Colonic mucosa (tissue), 4 donors: Measurements from ENCODE around the gene REV3L. TPM values are rescaled to one million over a fixed set of nuclear protein-coding genes. Genes with fewer than 3 reads are reported as not detected.

Experiments
- DNase-seq: peaks from one replicate; pipeline ENCODE4 v3.0.0-alpha.2; 2020
- H3K27ac ChIP-seq: fragments of 200-600 bp; one replicate; pipeline ENCODE4 v1.8.0; 2021
- H3K27me3 ChIP-seq: fragments of 200-600 bp; one replicate; pipeline ENCODE4 v1.8.0; 2021
- H3K36me3 ChIP-seq: fragments of 200-600 bp; one replicate; pipeline ENCODE4 v1.8.0; 2021
- H3K4me1 ChIP-seq: fragments of 200-600 bp; one replicate; pipeline ENCODE4 v1.8.0; 2021; ENCODE audit warnings: mild to moderate bottlenecking
- H3K4me3 ChIP-seq: fragments of 200-600 bp; one replicate; pipeline ENCODE4 v1.8.0; 2021
- H3K9ac ChIP-seq, 2 donors: one replicate each; pipeline ENCODE4 v1.7.0; 2013; ENCODE audit warnings: control low read depth in 2 of 2, low read depth in 2 of 2, low read length in 2 of 2
- H3K9me3 ChIP-seq: fragments of 200-600 bp; one replicate; pipeline ENCODE4 v1.8.0; 2021
- CTCF ChIP-seq: fragments of 200-600 bp; IDR thresholded peaks from one replicate; pipeline ENCODE4 v1.8.0; 2022; ENCODE audit warnings: antibody characterized with exemption, mild to moderate bottlenecking
- intact Hi-C: fragments of 100-400 bp; cut with DNase I; formaldehyde crosslinking; loops from one replicate; pipeline ENCODE4 v1.14.1; 2022
- total RNA-seq, 2 donors: library from RNA; stranded (reverse); fragmentation: NEBNext Ultra II Directional in 1 of 2; extraction: Animal tissue kit (Norgen Biotek cat#: 25700) in 1 of 2; gene quantifications; one replicate each; pipeline ENCODE4 v1.2.1, GENCODE V29; 2021
- donor health status: healthy.
- donor health status: DM: no; HTN: no; CAD: no.
- donor health status: DM: no; HTN: no; CAD: no.

The REV3L gene
- total RNA-seq, 2 donors from 2014 or later: 16.7 to 20.8 TPM

- Histone ChIP-seq H3K27ac (no peak overlapping the region), H3K9ac (no peak overlapping the region), H3K4me1 (no peaks in the 10 kb centered on the region), H3K4me3 (no peak overlapping the region), H3K27me3 (no peaks in the 10 kb centered on the region), H3K36me3 (no peaks in the 10 kb centered on the region), H3K9me3 (no peaks in the 10 kb centered on the region)
- TF ChIP-seq CTCF: no peak
- intact Hi-C loops: no loop called here
- no peak for DNase-seq
Measured at GRCh38 chr6:111282515-111282914, 200.5 kb downstream of the REV3L start.

- no peak for TF ChIP-seq CTCF
- Histone ChIP-seq H3K9me3 (no peaks in the 10 kb centered on the region), H3K9ac (no peak overlapping the region), H3K36me3 (peaks cover 14% of the 10 kb centered on the region), H3K27me3 (no peaks in the 10 kb centered on the region), H3K4me3 (no peak overlapping the region), H3K4me1 (no peaks in the 10 kb centered on the region), H3K27ac (no peak overlapping the region)
- intact Hi-C loops: no loop called here
- DNase-seq: no peak
Measured at GRCh38 chr6:111280445-111280955, 202.5 kb downstream of the REV3L start.

- no peak for DNase-seq
- Histone ChIP-seq H3K4me3 (no peak overlapping the region), H3K27ac (no peak overlapping the region), H3K9ac (no peak overlapping the region), H3K27me3 (no peaks in the 10 kb centered on the region), H3K4me1 (no peaks in the 10 kb centered on the region), H3K36me3 (peaks cover 14% of the 10 kb centered on the region), H3K9me3 (no peaks in the 10 kb centered on the region)
- intact Hi-C loops: no loop called here
- no peak for TF ChIP-seq CTCF
Measured at GRCh38 chr6:111278731-111279130, 204.3 kb downstream of the REV3L start.

- no peak for DNase-seq
- no peak for TF ChIP-seq CTCF
- H3K4me3 ChIP-seq: no peak overlapping the region
- H3K4me1 ChIP-seq: no peaks in the 10 kb centered on the region
- H3K9me3 ChIP-seq: no peaks in the 10 kb centered on the region
- H3K36me3 ChIP-seq: peaks cover 14% of the 10 kb centered on the region
- intact Hi-C loops: no loop called here
- no peak overlapping the region for H3K27ac ChIP-seq
- H3K27me3 ChIP-seq: no peaks in the 10 kb centered on the region
- no peak overlapping the region for H3K9ac ChIP-seq
Measured at GRCh38 chr6:111277819-111278218, 205.2 kb downstream of the REV3L start.

GRCh38 chr6:111276736-111277135 lies 206.3 kb downstream of the REV3L start:
- TF ChIP-seq CTCF: no peak
- Histone ChIP-seq H3K27me3 (no peaks in the 10 kb centered on the region), H3K4me1 (no peaks in the 10 kb centered on the region), H3K4me3 (no peak overlapping the region), H3K27ac (no peak overlapping the region), H3K9me3 (no peaks in the 10 kb centered on the region), H3K9ac (no peak overlapping the region), H3K36me3 (peaks cover 14% of the 10 kb centered on the region)
- no peak for DNase-seq
- intact Hi-C loops: no loop called here

GRCh38 chr6:111276335-111276734 lies 206.7 kb downstream of the REV3L start:
- no peak for DNase-seq
- H3K27ac ChIP-seq: no peak overlapping the region
- peaks cover 14% of the 10 kb centered on the region for H3K36me3 ChIP-seq
- H3K4me3 ChIP-seq: no peak overlapping the region
- H3K9ac ChIP-seq: no peak overlapping the region
- H3K27me3 ChIP-seq: no peaks in the 10 kb centered on the region
- TF ChIP-seq CTCF: no peak
- no peaks in the 10 kb centered on the region for H3K9me3 ChIP-seq
- no peaks in the 10 kb centered on the region for H3K4me1 ChIP-seq
- intact Hi-C loops: no loop called here
